ENCODE measurements around the gene MZT1.
A peak's percentile ranks its signal among the peaks of the same experiment; 100 is the strongest.
"Not testable (repeated sequence)": the region's sequence is repeated elsewhere in the genome, so short reads cannot be mapped to it uniquely, and the experiment has no call there.

Gene MZT1, protein sequence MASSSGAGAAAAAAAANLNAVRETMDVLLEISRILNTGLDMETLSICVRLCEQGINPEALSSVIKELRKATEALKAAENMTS

DNA sequence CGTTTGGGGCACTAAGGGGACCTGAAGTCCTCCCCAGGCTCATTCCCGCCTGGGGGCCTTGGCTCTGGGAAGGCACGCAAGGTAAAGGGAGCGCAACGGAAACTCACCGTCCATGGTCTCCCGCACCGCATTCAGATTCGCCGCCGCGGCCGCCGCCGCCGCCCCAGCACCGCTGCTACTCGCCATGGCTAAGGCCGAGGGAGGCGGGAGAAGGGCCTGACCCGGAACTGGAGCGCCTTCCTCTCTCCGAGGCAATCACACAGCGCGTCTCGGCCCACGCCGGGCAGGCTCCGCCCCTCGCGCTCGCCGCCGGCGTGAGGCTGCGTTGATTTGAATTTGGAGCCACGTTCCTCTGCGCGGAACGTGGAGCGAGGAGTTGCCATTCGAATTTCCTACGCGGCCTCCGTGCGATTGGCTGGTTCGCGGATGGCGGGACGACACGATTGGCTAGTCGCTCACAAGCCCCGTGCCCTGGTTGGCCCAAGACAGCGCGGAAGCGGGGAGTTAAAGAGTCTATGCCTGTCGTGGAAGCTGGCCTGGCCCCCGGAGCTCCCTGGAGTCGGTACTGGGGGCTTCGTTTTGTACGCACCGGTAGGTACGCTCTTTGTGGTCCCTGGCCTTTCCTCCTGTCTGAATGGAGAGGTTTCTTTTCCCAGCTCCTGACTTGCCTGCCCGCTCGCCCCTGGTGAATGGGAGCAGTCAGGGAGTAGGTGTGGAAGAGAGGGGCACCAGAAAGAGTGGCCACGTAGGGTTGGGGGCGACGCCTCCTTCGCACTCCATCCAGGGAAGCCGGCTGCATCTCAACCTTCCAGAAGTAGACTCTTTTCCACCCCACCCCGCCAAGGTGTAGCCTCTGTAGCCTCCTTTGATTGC is at the start of gene MZT1, which contains the start of gene BORA:
TSS of gene MZT1 (minus strand) at position 213 of the 873 bp plus-strand sequence. CDS start at position 186, 27 bp downstream.
TSS of gene BORA (plus strand) at position 507 of the 873 bp plus-strand sequence. CDS start 1,018 bp downstream, outside the sequence.
- DNase-seq (ENCODE audit: low spot score), result peak; percentile 96

- DNase-seq (ENCODE audit: low spot score), result no peak
These were observed 46.6 kb upstream of the MZT1 start for GRCh38 chr13:72774019-72774418.

DNA sequence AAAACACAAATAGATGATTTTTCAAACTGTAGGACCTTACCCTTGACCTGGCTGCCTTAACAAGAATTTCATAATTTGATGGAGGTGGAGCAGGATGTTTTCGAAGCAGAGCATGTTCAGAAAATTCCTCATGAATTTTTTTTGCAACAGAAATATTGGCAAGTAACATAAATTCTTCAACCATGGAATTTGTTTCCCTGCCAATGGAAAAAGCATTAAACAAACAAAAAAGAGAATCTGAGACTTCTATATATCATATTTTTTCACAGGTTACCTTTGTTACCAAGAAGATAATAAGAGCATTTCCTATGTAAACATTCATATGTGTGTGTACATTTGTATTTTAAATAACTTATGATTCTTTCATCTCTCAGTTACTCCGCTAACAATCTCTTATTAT is 36.0 kb upstream of the MZT1 start:
- DNase-seq (ENCODE audit: low spot score), result no peak

GRCh38 chr13:72760189-72760588 is 32.8 kb upstream of the MZT1 start:
- no peak for DNase-seq (ENCODE audit: low spot score)

- no peak for DNase-seq (ENCODE audit: low spot score)
These were observed 30.5 kb upstream of the MZT1 start for GRCh38 chr13:72757792-72758535.

- no peak for DNase-seq (ENCODE audit: low spot score)
These were observed 26.7 kb upstream of the MZT1 start for GRCh38 chr13:72754111-72754510.

DNA sequence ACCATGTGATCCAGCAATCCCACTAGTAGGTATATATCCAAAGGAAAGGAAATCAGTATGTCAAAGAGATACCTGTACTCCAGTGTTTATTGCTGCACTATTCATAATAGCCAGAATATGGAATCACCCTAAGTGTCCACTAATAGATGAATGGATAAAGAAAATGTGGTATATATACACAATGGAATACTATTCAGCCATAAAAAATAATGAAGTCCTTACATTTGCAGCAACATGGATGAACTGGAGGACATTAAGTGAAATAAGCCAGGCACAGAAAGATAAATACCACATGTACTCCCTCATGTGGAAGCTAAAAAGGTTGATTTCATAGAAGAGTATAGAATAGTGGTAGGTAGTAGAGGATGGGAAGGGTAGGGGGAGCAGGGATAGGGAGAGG is 23.8 kb upstream of the MZT1 start:
- DNase-seq (ENCODE audit: low spot score), result no peak

DNA sequence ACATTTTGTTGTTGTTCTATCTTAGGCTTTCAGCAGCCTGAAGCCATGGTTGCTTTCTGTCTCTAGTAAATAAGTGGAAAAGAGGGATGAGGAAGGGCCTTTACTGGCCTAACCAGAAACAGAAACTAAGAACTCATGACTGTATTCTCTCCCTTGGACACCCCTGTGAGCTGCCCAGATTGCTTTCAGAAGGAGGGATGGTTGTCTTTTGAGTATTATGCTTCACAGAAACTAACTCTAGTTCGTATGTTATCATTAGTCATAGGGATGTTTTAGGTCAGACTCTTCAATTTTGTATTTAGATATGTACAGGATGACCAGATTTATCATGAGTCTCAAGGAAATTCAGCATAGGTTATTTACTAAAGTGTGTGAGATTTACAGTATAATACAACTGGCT is 17.8 kb upstream of the MZT1 start:
- no peak for DNase-seq (ENCODE audit: low spot score)

- DNase-seq (ENCODE audit: low spot score), result no peak
These were observed 12.6 kb upstream of the MZT1 start for GRCh38 chr13:72740015-72740414.

DNA sequence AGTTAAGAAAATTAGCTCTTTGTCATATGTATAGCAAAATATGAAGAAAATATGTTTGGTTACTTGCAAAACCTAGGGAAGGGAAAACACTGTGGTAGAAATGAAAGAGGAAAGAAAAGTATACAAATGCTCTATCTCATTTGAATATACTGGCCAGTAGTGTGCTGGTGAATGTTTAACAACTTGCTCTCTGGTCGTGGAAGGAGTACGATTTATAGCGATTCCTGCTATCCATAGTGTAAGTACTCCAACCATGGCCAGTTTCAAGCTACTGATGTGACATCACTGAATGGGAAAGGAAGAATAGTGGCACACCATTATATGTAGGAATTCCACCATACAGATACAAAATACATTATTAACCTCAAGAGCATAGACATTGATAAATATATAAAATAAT is 9.6 kb upstream of the MZT1 start:
- DNase-seq (ENCODE audit: low spot score), result no peak

DNA sequence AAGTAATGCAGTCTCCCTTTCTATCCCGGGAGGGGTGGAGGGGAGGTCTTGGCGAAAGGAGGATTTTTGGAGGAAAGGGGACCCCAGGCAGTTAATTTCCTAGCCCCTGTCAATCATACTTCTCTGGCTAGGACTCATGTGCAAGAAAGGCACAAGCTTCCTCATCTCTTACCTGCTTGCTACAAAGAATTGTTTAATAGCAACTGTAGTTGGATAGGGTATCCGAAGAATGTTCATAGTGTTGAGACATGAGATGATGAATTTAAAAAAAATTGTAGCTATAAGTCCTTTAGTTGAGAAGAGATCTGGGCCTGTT is 819 bp upstream of the MZT1 start:
- no peak for DNase-seq (ENCODE audit: low spot score)

- DNase-seq (ENCODE audit: low spot score), result peak; percentile 3
These were observed 558 bp downstream of the MZT1 start for GRCh38 chr13:72726726-72727416.

DNA sequence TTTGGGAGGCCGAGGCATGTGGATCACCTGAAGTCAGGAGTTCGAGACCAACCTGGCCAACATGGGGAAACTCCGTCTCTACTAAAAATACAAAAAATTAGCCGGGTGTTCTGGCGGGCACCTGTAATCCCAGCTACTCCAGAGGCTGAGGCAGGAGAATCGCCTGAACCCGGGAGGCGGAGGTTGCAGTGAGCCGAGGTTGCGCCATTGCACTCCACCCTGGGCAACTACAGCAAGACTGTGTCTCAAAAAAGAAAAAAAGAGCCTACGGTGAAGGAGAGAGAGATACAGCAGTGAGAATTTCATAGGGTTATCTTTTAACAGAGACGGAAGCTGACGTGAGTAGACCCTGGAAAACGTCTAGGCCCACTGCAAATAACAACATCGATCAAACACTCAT is 1.2 kb downstream of the MZT1 start:
- not testable (repeated sequence) for DNase-seq (ENCODE audit: low spot score)

- DNase-seq (ENCODE audit: low spot score), result no peak
These were observed 10.7 kb downstream of the MZT1 start for GRCh38 chr13:72716776-72717175.

DNA sequence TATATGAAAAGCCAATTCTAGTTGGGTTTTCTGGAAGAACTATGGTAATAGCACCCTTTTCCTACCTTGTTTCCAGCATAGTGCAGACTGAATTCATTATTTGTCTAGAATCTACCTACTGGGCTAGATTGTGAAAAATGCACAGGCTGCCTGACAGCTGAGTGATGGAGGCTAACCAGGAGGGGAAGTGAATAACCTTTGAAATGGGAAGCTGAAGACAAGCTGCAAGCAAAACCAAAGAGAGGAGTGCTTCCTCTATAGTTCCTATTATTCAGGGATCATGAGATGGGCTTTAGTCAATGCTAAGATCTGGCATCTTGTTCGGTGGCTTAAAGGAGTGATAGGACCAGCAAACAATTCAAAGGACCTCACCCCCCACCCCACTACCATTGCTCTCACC is 26.9 kb downstream of the MZT1 start:
- DNase-seq (ENCODE audit: low spot score), result no peak

DNA sequence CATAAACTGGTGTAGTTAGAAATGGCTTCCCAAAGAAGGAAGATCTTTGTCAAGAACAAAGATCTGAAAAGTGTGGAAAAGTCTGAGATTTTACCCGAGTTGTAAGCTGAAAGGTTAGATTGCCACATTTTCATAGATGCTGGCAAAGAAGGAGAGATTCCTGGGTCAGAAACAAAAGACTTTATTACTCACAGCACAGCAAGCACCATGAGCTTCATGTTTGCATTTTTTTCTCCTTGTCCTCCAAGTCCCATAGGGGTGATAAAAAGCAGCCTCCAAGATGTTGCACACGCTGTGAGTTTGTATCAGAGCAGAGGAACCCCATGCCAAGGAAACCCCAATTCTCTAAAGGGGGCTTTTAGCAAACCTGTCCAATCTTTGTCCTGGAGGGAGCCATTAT is 29.3 kb downstream of the MZT1 start:
- DNase-seq (ENCODE audit: low spot score), result no peak

DNA sequence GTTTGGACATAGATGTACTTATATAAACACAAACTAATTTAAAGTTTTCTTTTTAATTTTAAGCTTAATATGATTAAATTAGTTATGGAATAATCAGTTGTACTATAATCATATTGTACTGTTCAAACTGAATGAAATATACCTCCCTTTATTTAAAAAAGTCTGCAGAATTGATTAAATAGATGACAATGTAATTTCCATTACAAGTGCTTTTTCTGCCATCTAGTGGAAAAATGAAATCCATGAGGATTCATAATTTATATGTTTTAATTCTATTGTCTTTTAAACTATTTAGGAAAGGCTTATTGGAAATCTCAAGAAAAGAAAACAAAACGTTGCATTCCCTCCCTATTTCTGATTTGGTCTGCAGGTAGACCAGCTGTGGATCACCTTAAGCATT is 30.9 kb downstream of the MZT1 start:
- no peak for DNase-seq (ENCODE audit: low spot score)

DNA sequence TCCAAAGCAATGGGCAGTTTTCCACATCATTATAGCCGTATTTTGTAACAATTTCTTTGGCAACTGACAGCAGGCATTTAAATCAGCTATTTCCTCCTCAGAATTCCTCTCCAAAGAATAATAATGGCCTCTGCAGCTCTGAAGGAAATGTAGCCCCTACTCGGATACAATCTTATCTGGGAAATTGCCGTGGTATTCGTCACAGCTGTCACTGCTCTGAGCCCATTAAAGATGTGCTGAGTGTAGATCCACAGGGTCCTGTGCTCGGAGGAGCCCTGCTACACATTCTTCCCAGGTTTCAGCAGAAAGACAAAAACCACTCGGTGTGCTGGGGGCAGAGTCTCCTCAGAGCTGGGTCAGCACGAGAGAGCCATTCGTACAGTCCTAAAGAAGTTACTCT is 33.1 kb downstream of the MZT1 start:
- DNase-seq (ENCODE audit: low spot score), result no peak

- DNase-seq (ENCODE audit: low spot score), result no peak
These were observed 33.6 kb downstream of the MZT1 start for GRCh38 chr13:72693832-72694231.

DNA sequence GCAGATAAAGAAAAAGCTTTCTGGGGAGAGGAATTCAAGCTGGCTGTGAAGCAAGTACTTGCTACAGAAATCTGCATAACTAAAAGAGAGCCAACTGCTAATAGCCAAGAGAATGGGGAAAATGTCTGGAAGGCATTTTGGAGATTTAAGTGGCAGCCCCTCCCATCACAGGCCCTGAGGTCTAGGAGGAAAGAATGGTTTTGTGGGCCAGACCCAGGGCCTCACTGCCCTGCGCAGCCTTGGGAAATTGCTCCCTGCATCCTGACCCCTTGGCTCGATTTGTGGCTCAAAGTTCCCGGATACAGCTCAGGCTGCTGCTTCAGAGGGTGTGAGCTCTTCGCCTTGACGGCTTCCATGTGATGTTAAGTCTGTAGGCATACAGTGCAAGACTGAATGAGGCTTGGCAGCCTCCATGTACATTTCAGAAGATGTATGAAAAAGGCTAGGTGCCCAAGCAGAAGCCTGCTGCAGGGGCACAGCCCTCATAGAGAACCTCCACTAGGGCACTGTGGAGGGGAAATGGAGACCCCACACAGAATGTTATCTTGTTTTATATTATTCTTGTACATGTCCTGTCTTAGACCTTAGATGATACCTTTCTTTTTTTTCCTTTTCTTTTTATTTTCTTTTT is 34.4 kb downstream of the MZT1 start:
- DNase-seq (ENCODE audit: low spot score), result no peak

- no peak for DNase-seq (ENCODE audit: low spot score)
These were observed 38.2 kb downstream of the MZT1 start for GRCh38 chr13:72689181-72689696.

DNA sequence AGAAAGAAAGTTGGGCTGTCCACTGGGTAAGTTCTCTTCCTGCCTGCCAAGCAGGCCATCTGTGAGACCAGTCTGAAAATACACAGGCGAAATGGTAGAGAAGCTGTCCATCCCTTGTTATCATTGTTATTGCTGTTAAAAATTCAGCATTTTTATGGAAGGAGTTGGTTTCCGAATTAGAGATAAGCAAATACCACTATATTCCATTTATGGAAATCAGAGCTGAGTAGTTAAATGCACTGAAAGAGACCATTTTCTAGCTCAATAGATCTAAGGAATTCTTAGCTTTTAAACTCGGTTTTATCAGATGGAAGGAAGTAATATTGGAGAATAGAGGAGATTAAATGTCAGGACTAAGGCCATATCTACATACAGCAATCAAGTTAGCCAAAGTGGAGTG is 40.7 kb downstream of the MZT1 start:
- no peak for DNase-seq (ENCODE audit: low spot score)

Data from COLO829 (cell line).